GM23338 (cell line): Measurements from ENCODE around the gene ITGB1BP1. TPM values are rescaled to one million over a fixed set of nuclear protein-coding genes. Genes with fewer than 3 reads are reported as not detected.

Source experiments
- ATAC-seq: fragments of 200-7000 bp; cut with Tn5 transposase; 3 replicates; pipeline ENCODE4 v1.9.1; 2020
- DNase-seq: peaks from one replicate; pipeline ENCODE4 v3.0.0-alpha.2; 2015; ENCODE audit warnings: low spot score
- H2AFZ ChIP-seq: fragments of 200-600 bp; sonication (generic); 2 replicates; pipeline ENCODE4 v1.8.0; 2016; ENCODE audit warnings: antibody characterized with exemption, mild to moderate bottlenecking, moderate library complexity
- H3F3A ChIP-seq: fragments of 200-600 bp; sonication (generic); replicated peaks from 2 replicates; pipeline ENCODE4 v1.8.0; 2017; ENCODE audit warnings: antibody characterized with exemption, mixed run types, low read depth
- H3K27ac ChIP-seq: fragments of 200-600 bp; sonication (generic); 2 replicates; pipeline ENCODE4 v1.6.1; 2016; ENCODE audit warnings: low read depth
- H3K27me3 ChIP-seq: fragments of 200-600 bp; sonication (generic); 2 replicates; pipeline ENCODE4 v1.8.0; 2016; ENCODE audit warnings: mild to moderate bottlenecking, mixed run types, moderate library complexity; ENCODE audit not compliant: insufficient read depth
- H3K36me3 ChIP-seq: fragments of 200-600 bp; sonication (generic); 2 replicates; pipeline ENCODE4 v1.8.0; 2016; ENCODE audit warnings: mild to moderate bottlenecking; ENCODE audit not compliant: insufficient read depth
- H3K4me1 ChIP-seq: fragments of 200-600 bp; sonication (generic); 2 replicates; pipeline ENCODE4 v1.8.0; 2016; ENCODE audit warnings: mild to moderate bottlenecking, moderate library complexity; ENCODE audit not compliant: insufficient read depth
- H3K4me2 ChIP-seq: fragments of 200-600 bp; sonication (generic); 2 replicates; pipeline ENCODE4 v1.7.1; 2017; ENCODE audit warnings: mixed run types
- H3K4me3 ChIP-seq: fragments of 200-600 bp; sonication (generic); 2 replicates; pipeline ENCODE4 v1.6.1; 2016; ENCODE audit warnings: mixed run types
- H3K79me2 ChIP-seq: fragments of 200-600 bp; sonication (generic); replicated peaks from 2 replicates; pipeline ENCODE4 v1.8.0; 2017; ENCODE audit warnings: mild to moderate bottlenecking; ENCODE audit not compliant: insufficient read depth
- H3K9me2 ChIP-seq: fragments of 200-600 bp; sonication (generic); 2 replicates; pipeline ENCODE4 v1.8.0; 2017; ENCODE audit not compliant: insufficient read depth
- H4K20me1 ChIP-seq: fragments of 200-600 bp; sonication (generic); replicated peaks from 2 replicates; pipeline ENCODE4 v1.8.0; 2017; ENCODE audit warnings: mild to moderate bottlenecking; ENCODE audit not compliant: insufficient read depth
- H3K27ac Mint-ChIP-seq: 2 replicates; pipeline ENCODE4 v1.8.0; 2020; ENCODE audit warnings: inconsistent platforms, mild to moderate bottlenecking, moderate library complexity, mixed read lengths
- H3K27me3 Mint-ChIP-seq: 3 replicates; pipeline ENCODE4 v1.8.0; 2022; ENCODE audit warnings: low read depth, mild to moderate bottlenecking, moderate library complexity, mixed read lengths, inconsistent platforms; ENCODE audit not compliant: insufficient read depth, poor library complexity
- H3K36me3 Mint-ChIP-seq: 3 replicates; pipeline ENCODE4 v1.8.0; 2021; ENCODE audit warnings: low read depth, mild to moderate bottlenecking, inconsistent platforms, moderate library complexity, mixed read lengths
- H3K4me1 Mint-ChIP-seq: 3 replicates; pipeline ENCODE4 v1.8.0; 2020; ENCODE audit warnings: mild to moderate bottlenecking, inconsistent platforms, mixed read lengths
- H3K4me3 Mint-ChIP-seq: 3 replicates; pipeline ENCODE4 v1.8.0; 2021; ENCODE audit warnings: moderate library complexity, mild to moderate bottlenecking, inconsistent platforms, mixed read lengths
- H3K9me3 Mint-ChIP-seq: 3 replicates; pipeline ENCODE4 v1.8.0; 2020; ENCODE audit warnings: moderate library complexity, mild to moderate bottlenecking, inconsistent platforms, mixed read lengths
- CREB1 ChIP-seq: fragments of 250-450 bp; sonication (Bioruptor Pico); IDR thresholded peaks from 2 replicates; pipeline ENCODE4 v1.5.0; 2020; ENCODE audit warnings: low read depth, mild to moderate bottlenecking, moderate library complexity
- CTCF ChIP-seq, 2 experiments: fragments of 200-600 bp in 1 of 2; sonication (generic) in 1 of 2; conservative IDR thresholded peaks; 2 replicates each; pipeline versions ENCODE4 v1.5.1 to v1.6.1; 2016 to 2017; ENCODE audit warnings: antibody characterized with exemption in 2 of 2, low read depth in 2 of 2, mild to moderate bottlenecking in 2 of 2, moderate library complexity in 1 of 2
- ETS1 ChIP-seq: IDR thresholded peaks from 2 replicates; pipeline ENCODE4 v1.6.1; 2016; ENCODE audit warnings: antibody characterized with exemption
- EZH2 ChIP-seq: fragments of 200-600 bp; sonication (generic); IDR thresholded peaks from one replicate; pipeline ENCODE4 v1.8.0; 2017; ENCODE audit warnings: antibody characterized with exemption, mild to moderate bottlenecking, low read depth; ENCODE audit not compliant: unreplicated experiment
- EZH2phosphoT487 ChIP-seq: fragments of 200-600 bp; sonication (generic); IDR thresholded peaks from one replicate; pipeline ENCODE4 v1.8.1; 2018; ENCODE audit warnings: antibody characterized with exemption; ENCODE audit not compliant: unreplicated experiment
- JUNB ChIP-seq: IDR thresholded peaks from one replicate; pipeline ENCODE4 v1.6.1; 2016; ENCODE audit warnings: antibody characterized with exemption; ENCODE audit not compliant: unreplicated experiment
- NANOG ChIP-seq: IDR thresholded peaks from 2 replicates; pipeline ENCODE4 v1.6.1; 2016; ENCODE audit warnings: antibody characterized with exemption, borderline replicate concordance
- POLR2AphosphoS5 ChIP-seq: IDR thresholded peaks from 2 replicates; pipeline ENCODE4 v1.6.1; 2016; ENCODE audit warnings: antibody characterized with exemption, low read depth
- REST ChIP-seq: IDR thresholded peaks from one replicate; pipeline ENCODE4 v1.6.1; 2018; ENCODE audit warnings: antibody characterized with exemption; ENCODE audit not compliant: unreplicated experiment
- STAT1 ChIP-seq: IDR thresholded peaks from one replicate; pipeline ENCODE4 v1.6.1; 2016; ENCODE audit warnings: antibody characterized with exemption; ENCODE audit not compliant: unreplicated experiment
- ZNF114 ChIP-seq: fragments of 250-450 bp; sonication (Bioruptor Pico); IDR thresholded peaks from 2 replicates; pipeline ENCODE4 v1.5.0; 2020; ENCODE audit warnings: mild to moderate bottlenecking, moderate library complexity
- ZNF331 ChIP-seq: fragments of 250-450 bp; sonication (Bioruptor Pico); IDR thresholded peaks from 2 replicates; pipeline ENCODE4 v1.5.0; 2020; ENCODE audit warnings: low read depth, mild to moderate bottlenecking, moderate library complexity
- polyA plus RNA-seq: library from polyadenylated mRNA; unstranded; fragments of >200 nt; fragmentation: Nextera tagmentation; extraction: Ambion mirVana; gene quantifications from 2 replicates; pipeline ENCODE4 v1.2.1, GENCODE V29; 2016
- total RNA-seq: library from RNA; depleted of rRNA; stranded (reverse); fragments of >200 nt; shearing (Covaris generic); gene quantifications from 2 replicates; pipeline ENCODE4 v1.2.3, GENCODE V29; 2014

Gene ITGB1BP1
- total and polyA plus RNA-seq, 2 experiments from 2014 or later, result 29.1 to 63.5 TPM

- peak in 1 of 2 experiments; percentile 34; a peak in 2 of 4 replicates for TF ChIP-seq CTCF (conservative IDR thresholded peaks at IDR 0.05; ENCODE audit: low read depth in 2 of 2)
Measured at GRCh38 chr2:9401646-9402371, 21.5 kb downstream of the ITGB1BP1 start (continued).

GRCh38 chr2:9401059-9401547 is 22.2 kb downstream of the ITGB1BP1 start:
- peak; percentile 29; the same call in 2 of the 3 replicates for ATAC-seq
- Histone ChIP-seq H3F3A (no peaks in the 10 kb centered on the region), H3K4me1 (no peaks in the 10 kb centered on the region), H3K27me3 (no peaks in the 10 kb centered on the region), H3K27ac (0 out of 2 replicates have a peak overlapping the region, but pooled peaks have one; percentile 50), H3K79me2 (no peaks in the 10 kb centered on the region), H3K9me2 (no peaks in the 10 kb centered on the region), H3K4me3 (no peak overlapping the region), H3K36me3 (no peaks in the 10 kb centered on the region; the same call in 1 of the 2 replicates), H2AFZ (no peak overlapping the region), H4K20me1 (no peaks in the 10 kb centered on the region; the same call in 1 of the 2 replicates), H3K4me2 (no peak overlapping the region)
- Mint-ChIP-seq H3K4me3 (no peak overlapping the region), H3K9me3 (no peaks in the 10 kb centered on the region), H3K27me3 (peaks cover 3% of the 10 kb centered on the region), H3K27ac (no peak overlapping the region; the same call in 1 of the 2 replicates), H3K4me1 (peaks cover 16% of the 10 kb centered on the region), H3K36me3 (peaks cover 5% of the 10 kb centered on the region)
- no peak for DNase-seq
- TF ChIP-seq REST (no peak), STAT1 (no peak), ZNF331 (CRISPR knock-in tag) (no peak), ZNF114 (no peak), EZH2phosphoT487 (no peak), CREB1 (CRISPR knock-in tag) (no peak), ETS1 (no peak), POLR2AphosphoS5 (no peak), JUNB (no peak), NANOG (no peak), EZH2 (no peak)
